Mucosa of stomach (tissue), 1 donor: Measurements from ENCODE around the gene XPNPEP2.

Experiments used
- H3K27me3 ChIP-seq: one replicate; pipeline ENCODE4 v1.7.0; 2013; ENCODE audit warnings: mild to moderate bottlenecking, low read length; ENCODE audit not compliant: control insufficient read depth, insufficient read depth
- H3K36me3 ChIP-seq: one replicate; pipeline ENCODE4 v1.7.0; 2013; ENCODE audit warnings: low read length; ENCODE audit not compliant: control insufficient read depth, insufficient read depth
- H3K4me1 ChIP-seq: one replicate; pipeline ENCODE4 v1.7.0; 2013; ENCODE audit warnings: mild to moderate bottlenecking, low read length; ENCODE audit not compliant: control insufficient read depth, insufficient read depth
- H3K4me3 ChIP-seq: one replicate; pipeline ENCODE4 v1.7.0; 2013; ENCODE audit warnings: low read length
- H3K9ac ChIP-seq: one replicate; pipeline ENCODE4 v1.7.0; 2013; ENCODE audit warnings: mild to moderate bottlenecking, low read length, moderate library complexity
- H3K9me3 ChIP-seq: one replicate; pipeline ENCODE4 v1.7.0; 2013; ENCODE audit warnings: mild to moderate bottlenecking, low read length, moderate library complexity; ENCODE audit not compliant: control insufficient read depth
- donor health status: Pancreatic carcinoma.

The XPNPEP2 gene

GRCh38 chrX:129760155-129760554 lies 21.4 kb downstream of the XPNPEP2 start:
- Histone ChIP-seq H3K27me3 (no peaks in the 10 kb centered on the region), H3K9ac (no peak overlapping the region), H3K36me3 (no peaks in the 10 kb centered on the region), H3K9me3 (no peaks in the 10 kb centered on the region), H3K4me1 (peaks cover 8% of the 10 kb centered on the region), H3K4me3 (no peak overlapping the region)

GRCh38 chrX:129760981-129761380 lies 22.2 kb downstream of the XPNPEP2 start:
- H3K9ac ChIP-seq: no peak overlapping the region
- H3K4me1 ChIP-seq: peaks cover 8% of the 10 kb centered on the region
- no peak overlapping the region for H3K4me3 ChIP-seq
- H3K9me3 ChIP-seq: no peaks in the 10 kb centered on the region
- H3K27me3 ChIP-seq: no peaks in the 10 kb centered on the region
- H3K36me3 ChIP-seq: no peaks in the 10 kb centered on the region

DNA sequence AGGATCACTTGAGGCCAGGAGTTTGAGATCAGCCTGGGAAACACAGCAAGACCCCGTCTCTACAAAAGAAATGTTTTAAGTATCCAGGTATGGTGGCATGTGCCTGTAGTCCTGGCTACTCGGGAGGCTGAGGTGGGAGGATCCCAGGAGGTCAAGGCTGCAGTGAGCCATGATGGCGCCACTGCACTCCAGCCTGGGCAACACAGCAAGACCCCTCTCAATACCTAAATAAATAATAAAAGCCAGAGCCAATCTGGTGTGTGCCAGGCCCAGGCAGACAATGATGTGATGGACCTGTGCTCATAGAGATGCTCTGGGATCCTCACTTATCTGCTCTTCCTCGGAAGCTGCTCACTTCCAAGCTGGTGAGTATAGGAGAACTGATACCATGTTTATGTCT lies 22.8 kb downstream of the XPNPEP2 start:
- H3K36me3 ChIP-seq: no peaks in the 10 kb centered on the region
- H3K9ac ChIP-seq: no peak overlapping the region
- H3K27me3 ChIP-seq: no peaks in the 10 kb centered on the region
- no peaks in the 10 kb centered on the region for H3K9me3 ChIP-seq
- H3K4me1 ChIP-seq: peaks cover 8% of the 10 kb centered on the region
- H3K4me3 ChIP-seq: no peak overlapping the region

DNA sequence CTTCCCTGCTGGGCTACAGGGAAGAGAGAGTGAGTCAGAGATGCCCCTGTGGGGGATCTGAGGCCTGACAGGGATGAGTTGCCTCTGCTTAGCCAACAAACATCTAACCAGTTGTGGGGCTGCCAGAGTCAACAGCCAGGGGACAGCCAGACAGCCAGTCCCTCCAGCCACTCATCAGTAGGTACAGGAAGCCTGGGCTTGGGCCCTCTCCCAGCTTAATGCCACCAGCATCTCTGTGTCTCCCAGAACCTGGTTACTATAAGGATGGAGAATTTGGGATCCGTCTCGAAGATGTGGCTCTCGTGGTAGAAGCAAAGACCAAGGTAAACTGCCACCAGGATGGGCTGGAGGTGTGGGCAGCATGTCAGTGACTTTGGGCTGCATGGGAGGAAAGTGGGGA lies 23.7 kb downstream of the XPNPEP2 start:
- Histone ChIP-seq H3K4me3 (no peak overlapping the region), H3K36me3 (no peaks in the 10 kb centered on the region), H3K9ac (no peak overlapping the region), H3K9me3 (no peaks in the 10 kb centered on the region), H3K4me1 (peaks cover 8% of the 10 kb centered on the region), H3K27me3 (no peaks in the 10 kb centered on the region)

DNA sequence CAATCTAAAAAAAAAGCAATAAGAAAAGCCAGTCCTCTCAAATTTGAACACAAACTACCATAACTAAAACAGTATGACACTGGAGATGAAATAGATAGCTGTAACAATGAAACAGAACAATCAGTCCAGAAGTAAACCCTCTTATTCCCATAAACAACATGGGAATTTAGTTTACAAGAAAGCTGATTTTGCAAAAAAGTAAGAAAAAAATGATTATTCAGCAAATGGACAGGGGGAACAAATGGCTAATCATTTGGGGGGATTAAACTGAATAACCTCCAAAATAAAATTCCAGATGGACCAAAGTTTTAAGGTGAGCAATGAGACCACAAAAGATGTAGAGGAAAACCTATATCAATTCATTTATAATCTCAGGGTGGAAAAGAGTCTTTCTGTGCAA lies 24.9 kb downstream of the XPNPEP2 start:
- Histone ChIP-seq H3K9me3 (no peaks in the 10 kb centered on the region), H3K9ac (no peak overlapping the region), H3K4me1 (peaks cover 8% of the 10 kb centered on the region), H3K36me3 (no peaks in the 10 kb centered on the region), H3K27me3 (no peaks in the 10 kb centered on the region), H3K4me3 (no peak overlapping the region)

GRCh38 chrX:129768186-129768585 lies 29.4 kb downstream of the XPNPEP2 start:
- Histone ChIP-seq H3K9me3 (no peaks in the 10 kb centered on the region), H3K27me3 (no peaks in the 10 kb centered on the region), H3K36me3 (no peaks in the 10 kb centered on the region), H3K9ac (no peak overlapping the region), H3K4me3 (no peak overlapping the region), H3K4me1 (no peaks in the 10 kb centered on the region)

DNA sequence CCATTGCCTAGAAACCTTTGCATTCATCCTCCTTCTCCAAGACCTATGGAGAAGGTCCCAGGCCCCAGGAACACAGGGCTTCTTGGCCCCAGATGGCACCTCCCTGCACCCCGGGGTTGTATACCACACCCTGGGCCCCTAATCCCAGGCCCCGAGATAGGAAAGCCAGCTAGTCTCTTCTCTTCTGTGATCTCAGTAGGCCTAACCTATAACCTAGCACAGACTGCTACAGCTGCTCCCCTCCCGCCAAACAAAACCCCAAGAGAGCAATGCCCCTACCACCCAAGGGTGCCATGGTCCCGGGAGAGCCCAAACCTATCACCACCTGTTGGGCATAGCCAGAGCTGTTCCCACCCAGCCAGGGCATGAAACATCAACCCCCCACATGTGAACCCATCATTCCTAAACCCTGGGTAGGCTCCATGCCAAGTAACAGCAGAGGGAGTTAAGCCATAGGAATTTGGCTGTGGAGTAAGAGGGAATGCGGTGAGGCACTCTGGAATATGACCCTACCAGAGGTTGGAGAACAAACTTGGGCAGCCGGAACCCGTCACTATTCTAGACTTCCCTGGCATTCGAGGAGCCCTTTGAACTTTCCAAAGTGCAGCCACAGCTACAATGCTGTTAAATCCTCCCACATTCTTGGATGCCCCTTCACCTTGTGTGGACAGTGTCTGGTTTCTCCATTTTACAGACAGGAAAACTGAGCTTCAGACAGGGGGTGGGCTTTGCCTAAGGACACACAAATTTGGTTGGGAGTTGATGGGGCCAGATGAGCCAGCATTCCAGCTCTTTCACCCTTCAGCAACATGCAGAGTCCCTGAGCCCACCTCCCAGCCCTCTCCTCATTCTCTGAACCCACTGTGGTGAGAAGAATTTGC lies 30.0 kb downstream of the XPNPEP2 start:
- Histone ChIP-seq H3K27me3 (no peaks in the 10 kb centered on the region), H3K9ac (no peak overlapping the region), H3K9me3 (no peaks in the 10 kb centered on the region), H3K4me1 (peaks cover 2% of the 10 kb centered on the region), H3K36me3 (no peaks in the 10 kb centered on the region), H3K4me3 (no peak overlapping the region)

- Histone ChIP-seq H3K9ac (no peak overlapping the region), H3K4me1 (peaks cover 4% of the 10 kb centered on the region), H3K9me3 (no peaks in the 10 kb centered on the region), H3K27me3 (no peaks in the 10 kb centered on the region), H3K36me3 (no peaks in the 10 kb centered on the region), H3K4me3 (no peak overlapping the region)
Measured at GRCh38 chrX:129769467-129770154, 30.8 kb downstream of the XPNPEP2 start.

DNA sequence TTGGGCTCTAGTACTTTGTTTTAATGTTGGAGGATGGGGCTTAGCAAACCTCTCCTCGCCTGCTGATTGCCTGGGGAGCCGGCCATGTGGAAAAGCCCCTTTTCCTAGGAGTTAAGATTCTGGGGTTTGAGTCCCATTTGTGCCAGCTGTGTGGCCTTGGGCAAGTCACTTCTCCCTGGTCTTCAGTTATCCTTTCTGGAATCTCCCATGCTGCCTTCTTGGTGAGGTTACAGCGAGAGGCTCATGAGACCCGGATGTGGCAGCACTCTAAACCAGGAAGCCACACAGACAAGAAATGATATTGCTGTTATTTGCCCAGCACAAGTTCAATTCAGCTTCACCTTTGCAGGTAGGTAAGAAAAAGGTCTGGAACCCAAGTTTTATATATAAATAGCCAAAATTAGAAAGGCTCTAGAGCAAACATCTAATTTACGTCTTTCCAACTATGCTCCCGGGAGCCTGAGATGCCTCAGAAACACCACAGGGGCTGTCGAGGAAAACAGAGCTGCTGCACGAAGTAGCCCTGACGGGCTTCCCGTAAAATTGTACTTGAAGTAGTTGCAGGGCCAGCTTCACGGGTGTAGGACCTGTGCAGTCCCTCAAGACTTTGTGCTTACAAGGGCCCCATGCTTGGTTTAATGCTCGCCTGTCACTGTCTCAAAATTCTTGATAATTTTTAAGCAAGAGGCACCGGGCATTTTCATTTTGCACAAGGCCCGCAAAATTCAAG lies 32.7 kb downstream of the XPNPEP2 start:
- no peak overlapping the region for H3K9ac ChIP-seq
- no peaks in the 10 kb centered on the region for H3K36me3 ChIP-seq
- peaks cover 4% of the 10 kb centered on the region for H3K4me1 ChIP-seq
- H3K4me3 ChIP-seq: no peak overlapping the region
- no peaks in the 10 kb centered on the region for H3K27me3 ChIP-seq
- H3K9me3 ChIP-seq: no peaks in the 10 kb centered on the region

- Histone ChIP-seq H3K4me1 (peaks cover 14% of the 10 kb centered on the region), H3K27me3 (no peaks in the 10 kb centered on the region), H3K4me3 (no peak overlapping the region), H3K9ac (no peak overlapping the region), H3K36me3 (no peaks in the 10 kb centered on the region), H3K9me3 (no peaks in the 10 kb centered on the region)
Measured at GRCh38 chrX:129772796-129773431, 34.1 kb downstream of the XPNPEP2 start.

GRCh38 chrX:129773649-129774458 lies 35.1 kb downstream of the XPNPEP2 start:
- Histone ChIP-seq H3K9me3 (no peaks in the 10 kb centered on the region), H3K9ac (no peak overlapping the region), H3K36me3 (no peaks in the 10 kb centered on the region), H3K4me1 (peaks cover 14% of the 10 kb centered on the region), H3K27me3 (no peaks in the 10 kb centered on the region), H3K4me3 (no peak overlapping the region)
